NCI-H2029 (cell line): ENCODE data around the gene UPB1.
"Not testable (repeated sequence)": the region's sequence is repeated elsewhere in the genome, so short reads cannot be mapped to it uniquely, and the experiment has no call there.

Source experiments
- DNase-seq: peaks from one replicate; lab custom pipeline; 2025; lab: John Stamatoyannopoulos, UW

Gene UPB1

DNA sequence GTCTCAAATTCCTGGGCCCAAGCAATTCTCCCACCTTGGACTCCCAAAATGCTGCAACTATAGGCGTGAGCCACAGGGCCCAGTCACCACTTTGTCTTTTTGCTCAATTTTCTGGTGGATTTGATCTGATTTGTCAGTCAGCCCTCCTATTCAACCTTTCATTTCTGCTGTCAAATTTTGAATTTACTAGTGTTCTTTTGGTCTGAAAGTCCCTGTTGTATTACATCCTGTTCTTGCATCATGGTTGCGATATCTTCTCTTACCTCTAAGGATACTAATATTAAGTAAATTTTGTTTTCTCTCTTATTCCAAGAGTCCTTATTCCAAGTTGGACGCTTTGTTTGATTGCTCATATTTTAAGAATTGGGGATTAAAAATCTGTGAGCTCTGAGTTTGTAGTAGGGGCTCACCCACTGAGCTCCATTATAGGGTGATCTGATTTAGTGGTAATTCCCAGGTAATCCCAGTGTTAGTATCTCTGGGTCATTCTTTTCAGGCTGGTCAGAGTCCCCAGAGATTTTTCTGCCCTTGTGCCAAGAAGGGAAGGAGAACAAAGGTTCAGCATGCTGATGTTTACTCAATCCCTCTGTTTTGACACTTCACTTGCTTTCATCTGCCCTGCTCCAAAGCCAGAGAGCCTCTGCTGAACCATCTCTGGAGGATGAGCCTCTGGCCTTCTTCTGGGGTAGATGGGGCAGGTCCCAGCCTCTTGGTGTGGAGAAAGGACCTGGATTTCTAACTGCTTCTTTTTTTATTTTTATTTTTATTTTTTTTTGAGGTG, 10.0 kb downstream of the UPB1 start:
- no peak for DNase-seq

DNA sequence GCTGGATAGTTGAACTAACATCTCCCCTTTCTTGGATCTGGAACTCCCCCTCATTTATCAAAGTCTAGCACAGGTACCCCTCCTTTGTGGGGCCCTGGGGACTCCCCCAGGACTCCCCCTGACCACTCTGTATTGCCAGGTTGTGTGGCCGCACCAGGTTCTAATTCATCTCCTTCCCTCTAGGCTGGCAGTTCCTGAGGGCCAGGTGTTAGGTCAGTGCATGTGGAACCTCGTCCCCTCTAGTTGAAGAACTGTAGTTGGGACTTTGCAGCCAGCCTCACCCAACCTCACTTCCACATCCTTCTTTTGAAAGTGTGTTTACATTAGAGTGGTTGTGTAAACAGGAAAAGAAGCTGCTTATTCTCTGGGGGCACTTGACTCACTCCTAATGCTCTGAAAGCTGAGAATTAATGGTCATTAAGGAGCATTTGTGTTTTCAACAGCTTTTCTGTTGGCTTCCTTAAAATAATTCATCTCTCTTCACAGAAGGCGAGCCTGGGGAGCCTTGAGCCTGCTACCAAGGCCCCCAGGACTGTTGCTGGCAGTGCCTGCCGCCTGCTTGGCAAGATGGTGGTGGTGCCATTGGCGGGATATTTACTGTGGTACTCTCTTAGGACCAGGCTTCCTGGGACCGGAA, 11.8 kb downstream of the UPB1 start:
- DNase-seq = peak; percentile 68

DNA sequence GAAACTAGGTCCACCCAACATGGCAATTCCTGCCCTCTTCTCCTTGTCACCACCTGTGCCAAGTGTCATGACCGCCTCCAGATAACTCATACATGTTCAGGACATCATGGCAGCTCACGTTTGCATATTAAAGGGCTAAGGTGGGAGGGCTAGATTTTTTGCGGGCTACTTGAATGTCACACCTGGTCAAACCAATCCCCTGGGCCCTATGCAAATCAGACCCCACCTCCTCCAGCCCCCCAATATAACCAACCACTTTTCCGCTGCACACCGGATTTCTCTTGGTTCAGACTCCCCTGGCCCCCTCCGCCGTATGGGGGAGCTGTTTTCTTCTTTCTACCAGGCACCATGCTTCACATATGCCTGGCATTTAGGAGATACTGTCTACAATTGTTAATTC, 12.6 kb downstream of the UPB1 start:
- DNase-seq = peak; percentile 3

DNA sequence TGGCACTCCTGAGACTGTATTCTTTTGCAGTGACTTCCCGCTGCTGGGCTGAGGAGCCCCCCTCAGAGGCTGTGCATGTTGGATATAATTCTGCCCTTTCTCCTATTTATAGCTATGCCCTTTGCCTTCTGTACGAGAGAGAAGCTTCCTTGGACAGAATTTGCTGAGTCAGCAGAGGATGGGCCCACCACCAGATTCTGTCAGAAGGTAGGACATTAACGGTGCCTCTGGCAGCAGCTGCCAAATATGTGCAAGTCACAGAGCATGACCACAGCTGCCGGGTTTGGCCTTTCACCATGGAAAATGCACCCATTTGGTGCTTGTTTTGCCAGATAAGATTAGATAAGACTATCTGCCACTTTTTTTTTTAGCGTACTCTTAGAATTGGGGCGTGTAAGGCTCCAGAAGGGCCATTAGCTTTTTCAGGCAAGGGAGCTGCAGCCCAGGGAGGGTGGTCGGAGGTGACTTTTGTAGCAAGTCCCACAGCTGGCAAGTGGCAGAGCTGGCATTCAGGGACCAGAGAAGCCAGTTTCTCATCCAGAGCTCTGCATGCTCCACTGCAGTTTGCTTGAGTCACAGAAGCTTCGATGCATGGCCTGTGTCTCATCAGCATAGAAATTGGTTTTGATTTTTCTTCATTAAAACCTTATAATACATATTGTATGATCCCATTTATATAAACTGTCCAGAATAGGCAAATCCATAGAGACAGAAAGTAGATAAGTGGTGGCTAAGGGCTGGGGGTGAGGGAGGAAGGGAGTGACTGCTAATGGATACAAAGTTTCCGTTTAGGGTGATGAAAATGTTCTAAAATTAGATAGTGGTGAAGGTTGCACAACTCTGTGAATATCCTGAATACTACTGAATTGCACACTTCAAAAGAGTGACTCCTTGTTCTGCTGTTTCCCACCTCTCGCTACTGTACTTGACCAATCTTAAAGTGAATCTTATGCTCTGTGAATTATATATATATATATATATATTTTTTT, 15.8 kb downstream of the UPB1 start:
- DNase-seq = no peak

DNA sequence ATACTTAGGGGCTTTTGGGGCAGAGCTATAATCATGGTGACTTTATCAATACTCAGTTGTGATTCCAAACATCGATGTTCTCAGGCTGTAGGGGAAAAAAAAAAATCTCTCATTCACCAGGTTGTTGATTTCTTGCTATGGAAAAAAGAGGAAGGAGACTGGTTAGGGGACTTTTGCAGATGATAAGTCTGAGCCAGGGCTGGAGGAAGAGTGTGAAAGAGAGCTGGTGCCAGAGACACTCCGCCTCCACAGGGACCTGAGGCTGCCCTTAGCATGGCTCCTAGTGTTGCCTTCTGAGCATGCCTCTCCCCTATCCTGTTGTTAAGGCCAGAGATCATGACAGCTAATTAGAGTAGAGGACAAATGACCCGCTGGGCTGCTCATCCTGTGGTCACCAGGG, 16.9 kb downstream of the UPB1 start:
- DNase-seq = no peak

DNA sequence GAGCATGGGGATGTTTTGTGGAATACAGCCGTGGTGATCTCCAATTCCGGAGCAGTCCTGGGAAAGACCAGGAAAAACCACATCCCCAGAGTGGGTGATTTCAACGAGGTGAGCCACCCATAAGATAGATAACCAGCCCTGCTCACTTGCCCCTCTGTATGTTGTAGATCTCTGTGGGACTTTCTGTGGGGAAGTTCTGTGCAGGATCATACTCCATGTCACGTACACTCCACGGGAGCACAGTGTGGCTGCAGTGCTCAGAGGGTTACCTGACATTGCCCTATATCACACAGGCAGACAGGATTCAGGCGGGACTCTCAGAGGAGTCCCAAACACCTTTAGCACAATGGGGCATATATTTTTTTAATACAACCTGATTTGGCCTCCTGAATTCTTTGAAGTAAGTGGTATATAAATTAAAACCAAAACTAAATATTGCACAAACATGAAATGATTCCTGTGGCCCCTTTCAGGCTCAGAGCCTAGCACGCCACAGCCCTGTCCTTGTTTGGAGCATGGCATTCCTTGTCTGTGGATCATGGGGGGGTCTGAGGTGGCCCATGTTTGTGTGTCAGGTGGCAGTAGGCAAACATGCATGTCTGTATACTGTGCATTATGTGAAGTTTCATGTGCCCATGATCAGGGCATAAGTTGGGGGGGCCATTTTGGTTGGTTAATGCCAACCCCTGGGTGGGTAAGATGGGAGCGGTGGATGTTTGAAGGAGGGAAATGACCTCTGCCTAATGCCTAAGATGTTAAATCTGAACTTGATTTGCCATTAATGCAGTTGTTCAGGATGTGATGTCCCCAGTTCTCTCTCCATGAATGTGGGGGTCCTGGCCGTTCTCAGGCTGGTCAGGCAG, 18.5 kb downstream of the UPB1 start:
- DNase-seq = no peak

DNA sequence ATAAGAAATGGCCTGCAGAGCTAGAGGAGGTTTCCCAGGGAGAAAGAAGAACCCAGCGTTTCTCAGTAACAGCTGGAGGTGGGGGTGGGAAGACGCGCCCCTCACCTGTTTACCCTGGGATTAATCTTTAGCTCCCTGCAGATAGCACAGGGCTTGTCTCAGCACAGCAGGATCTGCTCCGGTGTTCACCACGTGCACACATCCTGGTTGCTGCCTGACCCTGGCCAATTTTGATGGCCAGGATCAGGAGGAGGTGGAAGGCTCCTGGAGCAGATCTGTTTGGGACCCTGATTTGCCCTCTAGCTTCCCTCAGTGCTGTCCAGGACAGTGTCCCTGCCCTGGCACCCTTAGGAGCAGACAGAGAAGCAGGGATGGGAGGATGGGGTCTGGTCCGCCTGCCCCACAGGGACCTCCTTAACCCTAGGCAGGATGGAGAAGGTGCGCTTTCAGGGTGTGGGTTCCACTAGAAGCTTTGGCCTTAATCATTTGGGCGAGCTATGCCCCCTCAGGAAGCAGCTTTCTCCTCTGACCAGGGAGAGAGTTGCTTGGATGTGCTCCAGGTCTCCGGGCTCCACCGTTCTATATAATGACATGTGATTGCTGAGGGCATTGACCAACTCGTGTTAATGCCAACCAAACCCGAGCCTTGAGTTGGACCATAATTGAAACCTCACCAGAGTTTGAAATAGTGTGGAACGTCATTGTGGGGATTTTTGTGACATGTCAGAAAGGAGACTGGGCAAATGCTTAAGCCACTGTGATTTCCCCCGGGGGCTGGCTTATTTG, 19.3 kb downstream of the UPB1 start:
- DNase-seq = no peak

DNA sequence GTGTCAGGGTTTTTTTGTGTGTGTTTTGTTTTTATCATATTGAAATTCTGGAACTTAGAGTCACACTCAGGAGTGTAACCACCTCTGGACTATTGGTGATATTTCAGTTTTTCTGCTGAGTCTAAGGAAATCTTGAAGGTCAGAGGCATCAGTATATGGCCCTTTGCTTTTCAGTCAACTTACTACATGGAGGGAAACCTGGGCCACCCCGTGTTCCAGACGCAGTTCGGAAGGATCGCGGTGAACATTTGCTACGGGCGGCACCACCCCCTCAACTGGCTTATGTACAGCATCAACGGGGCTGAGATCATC, 19.9 kb downstream of the UPB1 start:
- DNase-seq = no peak

DNA sequence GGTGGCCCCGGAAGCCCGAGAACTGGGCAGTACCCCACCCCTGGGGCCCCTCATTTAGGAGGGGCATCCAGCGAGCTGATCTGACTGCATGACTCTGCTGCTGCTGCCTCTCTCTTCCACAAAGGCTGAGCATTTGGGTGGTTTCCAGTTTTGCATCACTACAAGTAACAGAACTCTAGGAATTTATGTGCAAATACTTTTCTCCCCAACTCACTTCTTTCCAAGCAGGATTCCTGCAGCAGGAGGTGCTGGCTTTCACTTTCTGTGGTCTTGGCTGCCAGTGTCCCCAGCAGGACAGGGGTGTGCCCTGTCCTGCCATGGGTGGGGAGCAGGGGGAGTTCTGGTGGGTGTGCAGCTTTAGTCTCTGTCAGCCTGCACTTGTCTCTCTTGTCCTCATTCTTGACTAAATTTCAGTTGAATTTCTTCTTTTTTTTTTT, 21.2 kb downstream of the UPB1 start:
- no peak for DNase-seq

DNA sequence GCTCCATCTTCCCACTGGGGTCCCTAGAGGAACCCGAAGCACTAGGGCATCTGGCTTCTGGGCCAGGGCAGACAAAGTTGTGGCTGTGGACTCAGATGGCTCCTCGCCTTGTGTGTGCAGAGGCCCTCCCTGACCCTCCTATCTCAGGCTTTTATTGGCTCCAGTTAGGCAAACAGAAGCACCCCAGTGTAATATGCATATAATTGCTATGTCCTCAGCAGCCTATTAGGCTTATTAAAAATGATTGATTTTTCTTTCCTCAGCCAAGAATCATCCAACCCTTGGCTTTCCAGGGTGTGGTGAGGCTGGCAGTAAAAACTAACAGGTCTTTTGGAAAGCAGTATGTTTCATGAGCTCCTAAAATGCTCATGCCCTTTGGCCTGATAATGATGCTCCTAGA, 22.3 kb downstream of the UPB1 start:
- no peak for DNase-seq

DNA sequence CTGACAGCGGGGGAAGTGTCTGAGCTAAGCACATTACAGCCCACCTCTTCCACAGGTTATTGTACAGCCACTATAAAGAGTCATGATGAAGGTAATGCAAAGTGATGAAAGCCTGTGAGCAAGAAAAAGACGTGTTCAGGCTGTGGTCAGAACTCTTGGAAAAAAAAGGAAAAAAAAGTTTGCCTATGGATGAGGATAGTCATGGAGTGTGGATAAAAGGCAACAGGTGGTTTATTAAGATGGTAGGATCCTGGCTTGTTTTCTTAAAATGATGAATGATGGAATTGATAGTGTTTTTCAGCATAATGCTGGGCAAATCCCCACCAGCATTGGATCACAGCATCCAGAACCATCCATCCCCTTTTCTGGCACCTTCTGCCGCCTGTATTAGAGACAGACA, 23.1 kb downstream of the UPB1 start:
- no peak for DNase-seq

DNA sequence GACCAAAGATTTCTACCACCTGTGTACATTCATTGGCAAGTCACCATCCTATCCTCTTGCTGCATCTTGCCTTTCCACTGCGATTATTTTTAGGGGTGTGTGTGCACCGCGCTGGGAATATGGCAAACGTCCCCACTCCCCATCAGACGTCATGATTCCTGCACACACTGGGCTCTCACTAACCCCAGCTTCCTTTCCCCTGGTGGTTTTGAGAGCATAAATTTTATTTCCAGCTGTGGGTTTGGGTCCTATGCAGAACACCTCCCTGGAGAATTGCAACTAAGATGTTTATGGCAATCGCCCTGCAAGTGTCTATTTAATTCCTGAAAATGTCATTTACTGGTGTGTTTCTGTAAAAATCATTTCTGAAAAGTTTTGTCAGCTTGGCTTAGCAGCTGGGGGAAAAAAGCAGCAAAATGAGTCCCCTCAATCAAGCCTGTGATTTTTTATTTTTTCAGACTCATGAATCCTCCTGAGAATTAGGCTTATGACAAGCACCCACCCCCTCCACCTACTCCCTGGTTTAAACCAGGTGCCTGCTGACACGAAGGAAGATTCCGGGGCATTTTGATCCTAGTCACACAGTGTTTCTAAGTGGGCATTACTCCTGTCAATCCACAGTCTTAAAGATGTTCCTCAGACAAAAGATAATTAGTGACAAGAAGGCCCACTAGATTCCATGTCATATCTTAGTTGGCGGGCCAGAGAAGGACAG, 23.8 kb downstream of the UPB1 start:
- DNase-seq = no peak

DNA sequence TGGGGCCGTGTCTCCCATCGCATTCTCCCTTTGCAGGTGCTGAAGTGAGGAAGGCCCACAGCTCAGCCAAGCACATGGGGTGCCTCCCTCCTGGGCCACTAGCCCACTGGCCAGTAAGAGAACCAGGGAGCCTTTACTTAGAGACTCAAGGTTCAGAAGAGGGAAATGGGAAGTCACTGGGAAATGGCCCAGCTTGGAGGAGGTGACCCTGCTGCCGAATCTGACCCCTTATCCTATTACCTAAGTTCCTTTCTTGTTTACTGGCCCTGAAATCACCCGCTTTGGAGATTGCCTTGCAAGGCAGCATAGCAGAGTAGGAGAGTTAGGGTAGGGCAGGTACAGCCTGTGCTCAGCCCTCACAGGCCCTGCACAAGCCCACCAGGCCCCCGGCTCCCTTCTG, 24.4 kb downstream of the UPB1 start:
- DNase-seq = no peak

DNA sequence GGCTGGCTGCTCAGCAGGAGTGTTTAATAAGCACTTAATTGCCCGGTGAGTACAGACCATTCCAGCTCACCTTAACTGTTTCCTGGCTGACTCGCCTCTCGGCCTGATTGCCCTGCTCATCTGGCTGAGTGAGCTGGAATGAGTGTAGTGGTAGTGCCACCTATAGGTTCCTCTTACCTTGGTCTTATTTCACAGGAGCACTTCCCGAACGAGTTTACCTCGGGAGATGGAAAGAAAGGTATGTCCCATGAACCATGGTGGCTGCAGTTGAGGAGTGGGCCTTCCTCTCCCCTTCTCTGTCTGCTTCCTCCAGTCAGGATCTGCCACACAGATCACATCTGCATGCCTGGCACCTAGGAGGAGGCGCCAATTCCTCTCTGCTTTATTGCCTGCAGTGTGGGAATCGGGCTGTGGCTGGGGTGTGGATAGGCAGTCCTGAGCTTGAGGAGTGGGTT, 26.7 kb downstream of the UPB1 start:
- peak; percentile 72 for DNase-seq

DNA sequence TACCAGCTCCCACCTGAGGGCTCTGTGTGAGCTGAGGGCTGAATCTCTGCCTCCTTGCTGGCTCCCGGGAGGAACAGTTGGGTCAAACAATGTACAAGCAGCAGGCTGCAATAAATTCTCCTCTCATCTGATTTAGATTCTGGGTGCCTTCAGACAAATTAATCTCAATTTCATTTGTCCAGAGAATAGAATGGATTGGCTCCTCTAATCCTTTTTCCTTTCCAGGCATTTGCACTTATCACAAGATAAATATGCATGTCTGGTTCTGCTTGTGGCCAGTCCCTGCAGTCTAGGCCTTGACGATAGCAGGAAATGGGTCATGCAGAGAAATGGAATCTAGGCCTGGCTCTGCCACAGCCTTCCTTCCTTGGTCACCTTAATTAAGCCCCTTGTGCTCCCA, 28.7 kb downstream of the UPB1 start:
- DNase-seq = no peak

DNA sequence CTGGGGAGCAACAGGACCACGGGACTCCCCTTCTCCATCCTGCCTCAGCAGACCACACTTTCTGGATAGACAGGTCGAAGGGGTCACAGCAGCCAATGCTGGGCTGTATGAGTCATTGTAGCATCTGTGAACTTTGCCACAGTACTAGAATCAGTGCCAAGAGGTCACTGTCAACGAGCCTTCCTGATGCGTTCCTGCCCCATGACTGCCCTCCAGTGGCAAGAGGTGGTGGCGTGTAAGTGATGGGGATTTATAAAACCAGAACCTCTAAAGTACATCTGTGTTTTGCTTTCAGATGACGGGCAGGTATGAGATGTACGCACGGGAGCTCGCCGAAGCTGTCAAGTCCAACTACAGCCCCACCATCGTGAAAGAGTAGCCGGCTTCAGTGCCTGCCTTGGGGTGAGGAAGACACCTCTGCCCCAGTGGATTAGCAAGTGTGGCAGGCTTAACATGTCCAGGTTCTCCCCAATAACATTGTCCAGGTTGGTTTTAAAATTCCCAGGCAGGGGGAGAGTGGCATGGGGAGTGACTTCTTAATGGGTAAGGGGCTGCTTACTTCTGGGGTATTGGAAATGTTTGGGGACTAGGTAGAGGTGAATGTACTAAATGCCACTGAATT, 30.4 kb downstream of the UPB1 start:
- peak; percentile 50 for DNase-seq

DNA sequence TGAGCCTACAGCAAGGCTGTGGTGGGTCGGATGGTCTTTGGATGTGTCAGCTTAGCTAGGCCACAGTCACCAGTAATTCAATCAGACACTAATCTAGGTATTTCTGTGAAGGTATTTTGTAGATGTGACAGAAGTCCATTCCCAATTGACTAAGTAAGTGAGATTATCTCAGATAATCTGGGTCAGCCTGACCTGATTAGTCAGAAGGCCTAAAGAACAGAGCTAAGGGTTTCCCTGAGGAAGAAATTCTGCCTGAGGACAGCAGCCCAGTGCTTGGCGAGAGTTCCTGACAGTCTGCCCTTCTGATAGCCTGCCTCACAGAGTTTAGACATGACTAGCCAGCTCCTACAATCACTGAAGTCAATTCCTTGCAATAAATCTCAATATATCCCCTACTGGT, 31.1 kb downstream of the UPB1 start:
- DNase-seq = no peak

DNA sequence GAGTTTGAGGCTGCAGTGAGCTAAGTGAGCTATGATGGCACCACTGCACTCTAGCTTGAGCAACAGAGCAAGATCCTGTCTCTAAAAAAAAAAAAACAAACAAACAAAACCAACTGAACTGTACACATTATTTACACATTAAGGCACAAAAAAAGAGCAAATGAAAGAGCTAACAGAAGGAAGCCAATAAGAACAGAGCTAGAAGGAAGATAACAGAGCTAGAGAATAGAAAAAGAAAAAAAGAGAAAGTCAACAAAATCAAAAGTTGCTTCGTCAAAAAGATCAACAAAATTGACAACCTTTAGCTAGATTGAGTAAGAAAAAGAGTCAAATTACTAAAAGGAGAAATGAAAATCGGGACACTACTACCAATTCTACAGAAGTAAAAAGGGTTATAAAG, 34.8 kb downstream of the UPB1 start:
- no peak for DNase-seq

DNA sequence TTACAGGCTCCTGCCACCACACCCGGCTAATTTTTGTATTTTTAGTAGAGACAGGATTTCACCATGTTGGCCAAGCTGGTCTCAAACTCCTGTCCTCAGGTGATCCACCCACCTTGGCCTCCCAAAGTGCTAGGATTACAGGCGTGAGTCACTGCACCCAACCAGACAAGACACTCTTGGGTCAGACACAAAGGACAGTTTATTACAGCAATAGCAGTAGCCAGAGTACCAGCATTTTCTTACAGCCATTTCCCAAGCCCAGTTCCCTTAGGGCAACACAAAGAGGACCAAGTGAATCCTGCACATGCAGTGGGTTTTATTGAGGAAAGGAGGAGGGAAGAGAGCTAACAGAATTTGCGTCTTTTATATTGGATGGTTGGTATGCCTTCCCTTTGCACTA, 35.8 kb downstream of the UPB1 start:
- DNase-seq = not testable (repeated sequence)

DNA sequence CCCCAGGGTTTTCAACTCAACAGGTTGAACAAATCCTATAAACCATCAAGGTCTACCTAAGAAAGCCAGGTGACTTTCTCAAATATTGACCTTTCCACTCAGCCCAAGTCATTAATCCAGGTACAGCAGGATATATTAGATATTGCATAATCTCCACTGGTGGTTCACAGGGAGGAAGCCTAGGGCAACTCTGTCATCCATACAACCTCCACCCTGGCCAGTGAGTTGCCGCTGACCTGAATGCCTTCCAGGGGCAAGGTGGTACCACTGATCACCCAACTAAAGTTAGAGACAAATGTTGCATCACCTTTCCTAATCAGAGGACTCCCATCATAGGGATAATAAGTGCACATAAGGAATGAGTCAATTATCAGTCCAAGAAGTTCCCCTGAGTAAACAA, 36.9 kb downstream of the UPB1 start:
- DNase-seq = peak; percentile 20
